Suppressor macrophage treated with lipopolysaccharide for 1 hour (primary cell): ENCODE data around the gene ADCY2.

Experiments used
- DNase-seq, 3 donors: peaks; one replicate each; pipeline ENCODE4 v3.0.0-alpha.2; 2020 to 2022

ADCY2 gene

DNA sequence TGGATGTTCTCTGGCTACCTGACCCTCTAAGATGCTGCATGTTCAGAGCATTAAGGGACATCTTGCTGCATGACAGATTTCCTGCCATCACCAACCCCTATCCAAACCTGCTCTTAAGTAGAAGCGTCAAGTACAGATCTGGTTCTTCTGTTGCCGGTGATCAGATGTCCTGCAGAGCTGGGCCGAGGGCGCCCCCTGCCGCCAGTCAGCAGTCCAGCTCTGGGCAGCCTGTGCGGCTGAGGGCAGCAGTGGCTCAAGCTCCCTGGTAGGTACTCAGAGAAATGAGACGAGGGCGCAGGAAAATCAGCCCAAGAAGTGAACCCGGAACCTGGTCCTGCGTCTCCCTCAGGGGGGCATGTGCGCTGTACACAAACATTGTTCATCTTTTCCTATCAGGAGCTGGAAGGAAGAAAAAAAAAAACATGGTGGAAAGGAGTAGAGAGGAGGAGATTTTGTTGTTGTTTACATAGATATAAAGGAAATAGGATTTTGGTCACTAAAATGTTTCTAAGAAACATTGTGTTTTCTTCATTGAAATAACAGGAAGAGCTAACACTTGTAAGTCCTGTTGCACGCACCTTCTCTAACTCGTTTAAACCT lies 359.2 kb downstream of the ADCY2 start:
- DNase-seq: peak; percentile 35 to 73 (median 53)

DNA sequence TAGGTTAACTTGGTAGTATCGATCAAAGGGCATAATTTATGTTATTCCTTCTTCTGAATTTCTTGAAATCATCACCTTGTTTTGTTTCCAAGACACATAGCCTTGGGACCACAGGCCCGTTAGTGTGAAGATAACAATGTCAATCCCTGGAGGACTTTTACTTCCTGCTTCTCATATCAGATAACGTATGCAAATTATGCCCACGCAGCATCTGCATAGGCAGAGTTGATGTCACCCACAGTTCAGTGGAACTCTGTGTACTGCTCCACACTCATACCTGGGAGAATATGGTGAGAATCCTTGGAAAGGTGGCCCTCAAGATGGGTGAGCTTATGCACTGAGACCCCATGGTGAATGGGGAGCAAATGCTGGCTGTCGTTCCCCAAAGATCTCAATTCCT lies 360.0 kb downstream of the ADCY2 start:
- no peak for DNase-seq

DNA sequence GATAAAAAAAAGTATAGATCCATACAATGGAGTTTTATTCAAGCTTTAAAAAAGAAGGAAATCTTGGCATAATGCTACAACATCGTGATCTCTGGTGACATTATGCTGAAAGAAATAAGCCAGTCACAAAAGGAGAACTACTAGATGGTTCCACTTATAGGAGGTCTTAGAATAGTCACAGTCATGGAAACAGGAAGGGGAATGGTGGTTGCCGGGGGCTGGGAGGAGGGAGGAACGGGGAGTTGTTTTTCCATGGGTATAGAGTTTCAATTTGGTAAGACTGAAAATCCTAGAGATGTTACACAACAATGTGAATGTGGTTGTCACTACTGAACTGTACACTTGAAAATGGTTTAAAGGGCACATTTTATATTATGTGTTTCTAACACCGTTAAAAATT lies 360.5 kb downstream of the ADCY2 start:
- DNase-seq: peak; percentile 68 to 76 (median 71)

DNA sequence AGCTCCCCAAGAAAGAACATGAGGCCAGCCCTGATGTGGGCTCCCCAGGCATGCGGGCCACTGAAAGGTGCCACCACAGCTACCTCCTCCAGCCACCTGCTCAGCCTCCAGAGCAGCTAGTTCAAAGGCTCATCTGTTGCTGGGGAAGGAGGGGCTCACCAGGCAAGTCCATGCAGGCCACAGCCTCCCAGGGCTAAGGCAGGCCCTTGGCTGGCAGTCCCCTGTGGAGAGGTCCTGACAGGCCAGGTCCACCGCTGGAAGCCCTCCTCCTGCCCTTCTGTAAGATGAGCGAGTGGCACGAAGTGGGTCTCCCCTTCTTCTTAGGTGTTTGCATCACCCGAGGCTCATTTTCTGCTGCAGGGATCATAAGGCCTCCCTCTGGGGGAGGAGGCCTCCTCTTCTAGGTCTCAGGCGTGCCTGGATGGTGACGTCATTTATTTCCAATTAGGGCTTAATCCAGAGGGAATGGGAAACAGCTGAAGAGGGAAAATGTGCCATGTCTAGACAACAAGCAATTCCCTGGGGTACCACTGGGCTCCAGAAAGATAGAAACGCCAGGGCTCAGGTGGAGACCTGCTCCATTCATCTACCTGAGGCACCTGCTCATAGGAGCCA lies 363.4 kb downstream of the ADCY2 start:
- DNase-seq: no peak

DNA sequence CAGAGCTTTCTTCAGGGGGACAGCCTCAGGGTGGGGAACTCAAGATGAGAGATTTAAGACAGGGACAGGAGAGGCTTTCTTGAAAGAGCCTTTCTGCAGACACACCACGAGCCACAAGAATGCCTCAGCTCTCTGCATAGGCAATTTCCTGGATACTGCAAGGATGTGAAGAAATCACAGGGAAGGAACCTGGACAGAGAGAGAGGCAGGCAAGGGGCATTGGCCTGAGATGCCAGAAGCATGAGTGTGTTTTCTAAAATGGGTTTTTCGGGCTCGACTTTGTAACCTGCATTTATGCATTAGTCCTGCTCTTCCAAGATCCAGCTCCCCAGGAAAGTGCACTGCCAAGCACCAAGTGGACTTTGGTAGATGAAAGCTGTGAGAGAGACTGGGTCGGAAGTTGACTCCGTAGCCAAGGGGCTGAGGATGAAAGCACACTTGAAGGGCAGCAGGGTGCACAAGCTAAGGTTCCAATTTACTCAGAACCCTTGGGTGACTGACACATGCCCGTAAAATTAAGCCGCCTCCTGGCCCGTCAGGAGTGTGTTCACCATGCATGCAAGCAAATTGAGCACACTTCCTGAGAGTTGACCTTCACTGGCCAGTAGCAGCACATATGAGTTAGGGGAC lies 364.1 kb downstream of the ADCY2 start:
- no peak for DNase-seq

DNA sequence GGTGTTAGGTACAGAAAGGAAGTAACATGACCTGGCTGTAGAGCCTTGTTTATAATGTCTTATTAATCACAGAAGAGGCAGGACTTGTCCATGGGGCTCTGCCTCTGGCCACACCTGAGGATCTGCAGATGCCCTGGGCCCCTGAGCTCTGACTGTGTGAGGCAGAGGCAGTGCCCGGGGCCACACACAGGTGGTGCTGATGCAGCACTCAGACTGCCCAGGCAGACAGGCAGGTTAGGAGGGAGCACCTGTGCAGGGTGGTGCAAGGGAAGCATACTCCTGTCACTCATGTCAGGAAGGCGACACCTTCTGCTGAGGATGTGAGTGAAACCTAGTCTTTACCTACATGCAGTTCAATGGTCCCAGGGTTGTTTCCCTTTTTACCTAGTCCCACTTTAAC lies 366.3 kb downstream of the ADCY2 start:
- DNase-seq: no peak

DNA sequence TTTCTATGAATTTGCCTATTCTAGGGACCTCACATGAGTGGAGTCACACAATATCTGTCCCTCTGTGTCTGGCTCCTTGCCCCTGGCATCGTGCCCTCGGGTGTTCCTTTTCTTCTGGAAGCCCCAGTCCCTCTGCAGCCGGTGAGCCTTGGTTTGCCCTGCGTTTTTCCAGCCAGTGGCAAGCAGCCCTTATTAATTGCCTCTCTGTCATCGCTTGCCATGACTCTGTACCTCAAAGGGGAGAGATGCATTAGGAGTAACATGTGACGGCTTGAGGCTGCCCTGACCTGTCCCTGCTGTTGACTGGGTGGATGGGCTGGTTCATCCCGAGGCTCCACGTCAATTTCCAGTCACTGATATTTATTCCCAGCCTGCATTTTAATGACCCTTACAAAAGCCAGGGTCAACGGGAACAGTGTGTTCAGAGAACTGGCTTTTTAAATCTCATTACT lies 367.7 kb downstream of the ADCY2 start:
- no peak for DNase-seq

DNA sequence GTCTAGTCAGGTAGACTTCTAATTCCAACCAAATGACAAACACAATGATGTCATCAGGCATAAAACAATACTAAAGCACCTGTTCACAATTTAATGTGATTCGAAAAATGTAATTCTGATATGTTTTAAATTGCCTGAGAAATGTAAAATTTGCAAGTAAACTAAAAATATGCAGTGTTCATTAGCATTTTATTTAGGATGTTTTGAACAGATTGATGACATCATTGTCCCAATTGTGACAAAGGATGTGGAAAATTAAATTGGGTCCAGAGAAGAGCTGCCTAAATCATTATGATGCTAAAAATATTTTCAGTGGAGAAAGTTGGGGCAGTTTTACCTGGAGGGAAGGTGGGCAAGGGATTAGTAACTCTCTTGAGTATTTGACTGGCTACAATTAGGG lies 368.5 kb downstream of the ADCY2 start:
- no peak for DNase-seq

DNA sequence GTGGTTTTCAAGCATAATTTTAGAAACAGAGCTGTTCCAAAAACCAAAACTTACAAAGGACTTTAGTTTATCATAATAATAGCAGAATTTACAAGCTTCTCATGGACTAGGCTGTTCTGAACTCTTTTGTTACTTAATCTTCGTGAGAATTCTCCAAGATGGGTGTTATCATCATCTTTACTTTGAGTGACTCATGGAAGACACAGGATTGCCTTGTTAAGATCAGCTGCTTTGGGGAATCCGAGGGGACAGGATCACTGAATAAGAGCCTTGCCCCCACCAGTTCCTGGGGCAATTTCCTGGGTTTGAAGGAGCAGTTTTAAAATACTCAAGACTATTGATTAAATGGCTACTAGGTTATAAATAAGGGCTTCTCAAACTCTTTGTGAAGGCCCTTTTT lies 374.5 kb downstream of the ADCY2 start:
- DNase-seq: no peak

DNA sequence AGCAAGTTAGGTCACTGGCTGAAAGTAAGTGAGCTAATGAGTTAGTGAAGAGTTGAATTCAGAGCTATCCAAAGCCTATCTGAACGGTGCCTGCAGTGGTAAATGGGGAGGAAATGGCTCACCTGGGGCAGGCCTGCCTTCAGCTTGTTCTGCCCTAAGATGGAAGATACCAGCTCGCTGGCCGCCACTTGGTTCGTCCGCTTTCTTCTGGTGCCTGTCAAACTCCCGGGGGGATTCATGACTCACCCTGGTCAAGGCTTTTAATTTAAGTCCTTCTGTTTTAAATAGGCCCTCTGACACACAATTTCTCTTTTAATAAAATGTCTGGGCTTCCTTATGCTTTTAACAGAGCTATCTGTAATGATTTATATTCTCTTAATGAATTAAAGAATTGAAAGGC lies 376.2 kb downstream of the ADCY2 start:
- DNase-seq: no peak

DNA sequence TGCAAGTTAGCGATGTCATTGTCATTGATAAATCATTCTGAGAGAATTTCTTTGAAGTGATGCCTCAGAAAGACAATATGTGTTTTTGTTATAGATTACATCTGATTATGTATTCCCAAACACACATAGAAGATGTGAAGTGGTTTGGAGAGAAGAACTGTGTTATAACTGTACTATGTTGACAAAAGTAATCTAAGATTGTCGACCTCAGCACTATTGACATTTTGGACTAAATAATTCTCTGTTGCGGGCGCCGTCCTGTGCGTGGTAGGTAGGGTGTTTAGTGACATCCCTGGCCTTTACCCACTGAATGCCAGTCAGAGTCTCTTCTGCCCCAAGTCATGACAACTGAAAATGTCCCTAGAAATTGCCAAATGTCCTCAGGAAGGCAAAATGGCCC lies 377.2 kb downstream of the ADCY2 start:
- DNase-seq: no peak

DNA sequence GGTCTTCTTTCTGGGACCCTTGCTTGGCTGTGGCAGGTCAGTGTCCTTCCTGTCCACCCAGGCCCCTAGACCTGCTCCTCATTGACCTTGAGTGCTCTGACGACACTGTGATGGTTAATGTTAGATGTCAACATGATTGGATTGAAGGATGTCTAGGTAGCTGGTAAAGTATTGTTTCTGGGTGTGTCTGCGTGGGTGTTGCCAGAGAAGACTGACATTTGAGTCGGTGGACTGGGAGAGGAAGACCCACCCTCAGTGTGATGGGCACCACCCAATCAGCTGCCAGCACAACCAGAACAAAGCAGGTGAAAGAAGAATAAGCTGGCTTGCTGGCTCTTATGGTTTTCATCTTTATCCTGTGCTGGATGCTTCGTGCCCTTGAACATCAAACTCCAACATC lies 380.5 kb downstream of the ADCY2 start:
- DNase-seq: no peak

DNA sequence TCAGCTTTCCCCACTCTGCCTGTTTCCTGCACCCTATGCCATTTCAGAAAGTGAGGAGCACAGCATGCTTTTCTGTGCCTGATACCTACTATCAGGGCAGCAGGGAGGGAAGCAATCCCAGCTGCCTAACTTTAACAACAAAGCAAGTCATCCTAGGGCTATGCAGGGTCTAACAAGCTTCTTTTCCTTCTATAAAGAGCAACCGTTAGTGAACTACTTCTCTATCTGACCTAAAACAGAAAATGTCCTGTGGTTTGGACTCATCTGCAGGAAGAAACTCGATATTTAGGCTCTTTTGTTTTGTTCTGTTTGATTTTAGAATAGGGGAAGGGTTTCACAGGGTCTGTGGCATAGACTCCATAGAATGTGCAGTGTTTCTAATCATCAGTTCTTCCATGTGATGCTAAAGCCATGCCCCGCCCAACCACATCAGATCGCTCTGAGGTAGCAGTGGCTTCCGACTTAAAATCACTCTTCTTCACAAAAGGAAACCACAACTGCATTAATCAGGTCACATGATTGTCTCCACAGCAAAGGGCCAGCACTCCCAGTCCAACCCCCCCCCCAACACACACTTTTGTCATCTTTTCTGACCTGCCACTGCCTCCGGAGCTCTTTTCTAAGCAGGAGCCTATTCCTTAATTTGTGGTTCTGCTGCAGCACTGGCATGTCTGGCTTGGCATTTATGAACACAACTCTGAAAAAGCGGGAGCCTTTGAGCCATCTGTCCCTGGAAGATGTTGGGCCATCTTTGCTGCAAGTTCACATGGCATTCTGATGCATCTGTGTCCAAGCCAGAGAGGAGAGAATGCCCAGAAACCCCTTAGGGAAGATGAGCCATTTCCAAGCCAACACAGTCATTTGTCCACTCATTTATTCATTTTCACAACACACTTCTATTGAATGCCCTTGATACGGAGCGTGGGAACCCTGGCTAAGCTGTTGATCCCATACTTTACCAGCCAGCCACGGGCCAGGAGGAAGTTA lies 383.4 kb downstream of the ADCY2 start:
- DNase-seq: no peak

DNA sequence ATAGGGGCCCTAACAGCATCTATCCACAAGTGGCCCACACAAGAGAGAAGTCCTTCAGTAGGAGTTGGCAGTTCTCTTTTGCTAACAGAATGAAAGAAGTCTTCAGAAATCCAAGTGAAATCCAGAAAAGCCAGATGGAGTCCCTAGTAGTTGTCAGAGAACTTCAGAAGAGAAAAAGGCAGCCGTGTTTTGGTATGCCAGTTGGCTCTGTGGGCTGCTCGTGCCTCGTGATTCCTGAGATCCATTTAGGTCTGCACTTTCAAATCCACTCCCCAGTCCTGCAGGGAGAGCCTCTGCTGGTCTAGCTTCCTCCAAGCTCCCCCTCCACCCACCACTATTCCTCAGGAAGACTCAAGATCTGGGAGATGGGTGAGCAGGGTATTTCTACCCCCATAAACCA lies 386.0 kb downstream of the ADCY2 start:
- DNase-seq: no peak

DNA sequence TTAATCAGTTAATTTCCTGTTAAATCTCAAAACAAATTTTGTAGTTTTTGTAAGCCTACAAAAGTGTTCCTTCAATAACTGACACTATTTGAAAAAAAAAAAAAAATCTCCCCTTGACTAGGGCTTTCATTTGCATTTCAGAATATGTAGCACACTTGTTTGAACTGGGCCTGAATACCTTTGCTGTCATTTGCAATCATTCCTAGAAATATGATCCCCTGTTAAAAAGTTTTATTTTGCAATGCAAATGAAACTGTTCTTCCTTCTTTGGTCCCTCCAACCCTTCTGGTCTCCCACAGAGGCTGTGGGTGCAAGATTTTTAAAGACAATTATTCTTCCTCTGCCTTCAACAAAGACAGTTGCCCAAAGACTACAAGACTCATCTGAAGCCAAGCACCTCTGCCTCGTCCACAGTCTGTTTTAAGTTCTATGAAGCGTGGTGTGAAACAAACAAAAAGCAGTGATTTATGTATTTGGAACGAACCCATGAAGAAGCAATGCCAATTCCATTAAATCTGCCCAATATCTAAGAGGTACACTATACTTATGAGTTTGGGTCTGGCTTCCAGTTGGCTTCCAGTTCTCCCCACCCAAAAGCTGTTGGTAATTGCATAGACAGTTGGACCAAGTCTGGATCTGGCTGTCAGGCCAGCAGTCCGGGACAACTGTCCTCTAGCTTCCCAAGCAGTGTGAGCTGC lies 388.9 kb downstream of the ADCY2 start:
- DNase-seq: no peak

DNA sequence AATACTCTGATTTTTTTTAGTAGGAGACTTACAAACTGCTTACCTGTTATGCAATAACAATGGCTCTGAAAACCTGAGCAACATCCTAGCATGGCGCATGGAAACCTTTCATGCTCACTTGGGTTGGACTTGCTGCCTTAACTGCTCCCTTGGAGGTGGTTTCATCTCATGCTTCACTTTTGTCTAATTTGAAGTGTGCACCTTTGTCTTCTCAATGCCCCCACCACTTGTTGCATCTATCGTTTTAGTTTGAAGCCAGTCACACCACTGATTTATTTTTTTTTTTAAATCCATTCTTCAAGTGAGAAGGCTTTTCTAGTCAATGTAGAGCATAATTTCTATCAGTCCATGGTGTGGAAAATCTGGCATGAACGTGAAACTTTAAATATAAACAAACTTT lies 391.8 kb downstream of the ADCY2 start:
- DNase-seq: no peak

DNA sequence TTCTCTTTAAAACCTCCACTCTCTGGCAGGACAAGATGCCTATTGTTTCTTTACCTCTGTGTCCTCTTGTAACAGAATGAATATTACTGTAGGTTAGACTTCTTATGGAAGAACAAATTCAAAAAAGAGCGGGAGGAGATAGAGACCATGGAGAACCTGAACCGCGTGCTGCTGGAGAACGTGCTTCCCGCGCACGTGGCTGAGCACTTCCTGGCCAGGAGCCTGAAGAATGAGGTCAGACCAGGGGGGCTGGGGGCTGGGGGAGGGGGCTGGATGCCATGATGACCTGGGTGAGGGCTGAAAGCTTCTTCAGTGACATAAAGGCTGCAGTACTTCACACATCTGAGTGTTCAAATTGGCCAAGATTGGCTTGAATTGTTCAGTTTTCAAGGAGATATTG lies 393.6 kb downstream of the ADCY2 start:
- no peak for DNase-seq

DNA sequence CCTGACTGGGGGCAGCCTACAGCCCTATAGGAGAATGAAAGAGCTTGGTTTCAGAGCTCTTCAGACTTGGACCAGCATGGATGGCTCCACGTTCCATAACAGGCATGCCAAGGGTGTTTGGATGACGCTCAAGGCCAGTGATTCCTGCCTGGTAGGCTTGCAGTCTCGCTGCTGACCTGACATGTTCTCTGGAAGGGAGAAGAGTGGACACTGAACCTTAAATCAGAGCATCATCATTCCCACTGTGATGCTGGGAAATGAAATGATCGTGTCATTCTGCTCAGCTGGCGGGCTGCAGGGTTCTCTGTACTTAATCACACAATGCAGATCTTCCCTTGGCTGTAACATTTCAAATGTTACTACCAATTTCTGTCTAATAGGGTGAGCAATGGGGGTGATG lies 398.0 kb downstream of the ADCY2 start:
- DNase-seq: no peak

DNA sequence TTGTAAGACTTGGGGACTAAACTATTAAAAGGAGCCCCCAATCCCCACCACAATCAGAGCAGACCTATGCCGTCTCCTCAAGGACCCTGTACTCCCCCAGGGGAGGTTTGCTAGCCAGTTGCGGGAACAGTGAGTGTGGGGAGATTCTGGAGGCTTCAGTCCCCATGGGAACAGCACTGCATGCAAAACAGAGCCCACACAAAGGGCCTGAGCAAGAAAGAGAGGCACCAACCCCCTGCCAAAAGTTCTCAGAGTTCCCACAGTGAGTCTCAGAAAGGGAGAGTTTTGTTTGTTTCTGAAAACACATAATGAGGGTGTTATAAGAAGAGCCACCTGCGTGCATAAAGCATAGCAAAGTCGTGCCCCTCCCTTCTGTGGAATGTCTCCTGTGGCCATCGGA lies 398.4 kb downstream of the ADCY2 start:
- DNase-seq: no peak

DNA sequence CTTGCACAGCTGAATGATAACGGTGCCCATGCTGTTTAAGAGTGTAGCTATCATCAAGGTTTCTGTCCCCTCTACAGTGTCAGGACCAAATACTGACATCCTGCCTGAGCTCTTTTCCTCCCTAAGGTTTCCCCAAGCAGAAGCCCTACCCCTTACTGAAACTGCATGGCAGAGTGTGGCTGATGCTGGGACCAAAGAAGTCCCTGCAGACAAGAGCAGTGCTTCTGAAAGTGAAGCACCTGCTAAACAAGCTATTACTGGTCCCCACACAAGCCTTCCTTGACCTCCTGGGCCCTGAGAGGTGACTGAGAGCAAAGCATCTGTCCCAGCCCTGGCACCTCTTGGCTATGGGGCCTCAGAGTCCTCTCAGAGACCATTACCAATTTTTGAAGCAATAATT lies 398.9 kb downstream of the ADCY2 start:
- no peak for DNase-seq

DNA sequence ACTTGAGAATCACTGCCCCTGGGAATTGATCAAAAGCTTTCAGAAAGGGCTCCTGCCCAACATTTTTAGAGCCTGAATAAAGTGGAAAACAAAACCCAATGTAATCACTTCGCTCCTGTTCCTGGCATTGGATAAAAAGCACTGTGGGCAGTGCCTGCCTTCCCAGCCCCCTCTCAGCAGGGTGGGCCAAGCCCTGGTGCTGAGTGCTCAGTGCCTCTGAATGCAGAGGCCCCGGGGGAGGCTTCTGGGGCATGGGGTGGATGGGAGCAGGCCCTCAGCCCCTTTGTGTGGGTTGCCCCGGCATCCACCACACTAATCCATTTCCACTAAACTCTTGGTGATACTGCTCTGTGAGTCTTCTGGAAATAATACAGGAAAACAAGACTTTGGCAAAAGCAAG lies 399.4 kb downstream of the ADCY2 start:
- no peak for DNase-seq

DNA sequence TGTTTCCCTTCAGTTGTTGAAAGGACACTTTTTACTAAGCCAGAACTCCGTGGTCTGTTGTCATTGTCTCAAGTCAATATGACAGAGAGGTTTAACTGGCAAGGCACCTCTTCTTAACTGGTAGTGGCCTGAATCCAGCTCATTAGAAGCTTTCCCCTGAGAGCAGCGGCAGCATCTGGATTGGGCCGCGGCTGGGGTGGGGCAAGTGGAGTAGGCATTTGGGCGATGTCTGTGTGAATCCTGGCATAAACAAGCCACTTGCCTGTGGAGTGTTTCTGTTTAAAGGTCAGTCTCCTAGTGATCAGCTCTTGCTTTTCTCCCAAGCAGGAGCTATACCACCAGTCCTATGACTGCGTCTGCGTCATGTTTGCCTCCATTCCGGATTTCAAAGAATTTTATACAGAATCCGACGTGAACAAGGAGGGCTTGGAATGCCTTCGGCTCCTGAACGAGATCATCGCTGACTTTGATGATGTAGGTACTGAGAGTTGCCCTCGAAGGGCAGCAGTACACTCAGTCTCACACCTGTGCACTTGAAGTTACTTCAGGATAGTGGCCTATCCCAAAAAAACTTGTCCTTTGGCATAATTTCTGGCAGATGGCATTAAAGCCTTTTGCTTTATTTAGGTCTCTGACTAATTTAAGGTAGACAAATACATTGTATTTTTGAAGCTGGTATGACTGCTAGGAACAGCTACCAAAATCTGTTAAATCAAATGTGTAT lies 406.1 kb downstream of the ADCY2 start:
- DNase-seq: no peak
